H1 (cell line): ENCODE results near the gene SPOCK3. TPM values are rescaled to one million over a fixed set of nuclear protein-coding genes. Genes with fewer than 3 reads are reported as not detected.

Source experiments
- SP1 ChIP-seq: IDR thresholded peaks from 2 replicates; pipeline ENCODE4 v1.6.1; 2011; ENCODE audit warnings: low read depth, low read length
- ZNF274 ChIP-seq: IDR thresholded peaks from 2 replicates; pipeline ENCODE4 v1.7.0; 2012; ENCODE audit warnings: low read length, borderline replicate concordance; ENCODE audit errors: extremely low read depth
- polyA plus RNA-seq, 7 experiments: library from polyadenylated mRNA; depleted of rRNA in 3 of 7; stranded (reverse) in 5 of 7; unstranded in 2 of 7; fragments of >200 nt in 5 of 7; fragments of 200-250 nt in 2 of 7; gene quantifications; 1 replicate in 5 of 7; 2 replicates in 1 of 7; 4 replicates in 1 of 7; pipeline versions ENCODE4 v1.2.1 to v1.2.3, GENCODE V29; 2011 to 2013; ENCODE audit warnings: missing spikeins in 2 of 7, mixed read lengths in 2 of 7
- total RNA-seq: library from RNA; stranded (reverse); fragmentation: NEBNext Ultra II Directional; extraction: Animal tissue kit (Norgen Biotek cat#: 25700); gene quantifications from 2 replicates; pipeline ENCODE4 v1.2.1, GENCODE V29; 2021
- TF ChIP-seq, protein P1 (sequence below), 3 experiments: IDR thresholded peaks; 1 replicate in 2 of 3; 2 replicates in 1 of 3; pipeline versions ENCODE4 v1.5.1 to v1.6.1; 2011; ENCODE audit warnings: low read length in 3 of 3, mild to moderate bottlenecking in 3 of 3, inconsistent platforms in 2 of 3, low read depth in 1 of 3, moderate library complexity in 1 of 3; ENCODE audit not compliant: insufficient read depth in 1 of 3; ENCODE audit errors: control extremely low read depth in 1 of 3

The SPOCK3 gene
- total and polyA plus RNA-seq, 2 of the 8 experiments (the other 6 are each of a cell fraction or from before 2014, with no cell fraction given) = 0.14 to 0.60 TPM

DNA sequence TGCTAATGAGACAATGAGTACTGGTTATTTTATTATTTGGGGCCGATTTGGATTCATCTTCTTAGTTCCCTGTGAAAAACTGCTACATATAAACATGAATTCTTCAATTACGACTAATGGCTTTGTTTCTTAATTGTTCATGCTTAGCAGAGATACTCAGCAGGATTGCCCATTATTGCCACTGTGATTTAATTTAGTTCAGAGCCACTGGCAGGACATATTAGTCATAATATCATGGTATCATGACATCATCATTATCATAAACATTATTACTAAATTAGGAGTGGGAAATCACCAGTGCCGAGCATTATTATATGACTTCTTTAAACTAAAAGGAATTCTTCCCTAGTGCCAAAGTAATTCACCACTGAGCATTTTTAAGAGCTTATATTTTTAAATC, 201.4 kb downstream of the SPOCK3 start (continued):
- TF ChIP-seq, protein P1, sequence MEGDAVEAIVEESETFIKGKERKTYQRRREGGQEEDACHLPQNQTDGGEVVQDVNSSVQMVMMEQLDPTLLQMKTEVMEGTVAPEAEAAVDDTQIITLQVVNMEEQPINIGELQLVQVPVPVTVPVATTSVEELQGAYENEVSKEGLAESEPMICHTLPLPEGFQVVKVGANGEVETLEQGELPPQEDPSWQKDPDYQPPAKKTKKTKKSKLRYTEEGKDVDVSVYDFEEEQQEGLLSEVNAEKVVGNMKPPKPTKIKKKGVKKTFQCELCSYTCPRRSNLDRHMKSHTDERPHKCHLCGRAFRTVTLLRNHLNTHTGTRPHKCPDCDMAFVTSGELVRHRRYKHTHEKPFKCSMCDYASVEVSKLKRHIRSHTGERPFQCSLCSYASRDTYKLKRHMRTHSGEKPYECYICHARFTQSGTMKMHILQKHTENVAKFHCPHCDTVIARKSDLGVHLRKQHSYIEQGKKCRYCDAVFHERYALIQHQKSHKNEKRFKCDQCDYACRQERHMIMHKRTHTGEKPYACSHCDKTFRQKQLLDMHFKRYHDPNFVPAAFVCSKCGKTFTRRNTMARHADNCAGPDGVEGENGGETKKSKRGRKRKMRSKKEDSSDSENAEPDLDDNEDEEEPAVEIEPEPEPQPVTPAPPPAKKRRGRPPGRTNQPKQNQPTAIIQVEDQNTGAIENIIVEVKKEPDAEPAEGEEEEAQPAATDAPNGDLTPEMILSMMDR (IDR thresholded peaks at IDR 0.05; ENCODE audit: control extremely low read depth in 1 of 3, insufficient read depth in 1 of 3, low read depth in 1 of 3, low read length in 3 of 3) = no peak
- no peak for TF ChIP-seq SP1
- no peak for TF ChIP-seq ZNF274
